Right ventricle myocardium superior (tissue), 1 donor: ENCODE measurements around the gene NFATC2. TPM values are rescaled to one million over a fixed set of nuclear protein-coding genes. Genes with fewer than 3 reads are reported as not detected.
"Not testable (repeated sequence)": the region's sequence is repeated elsewhere in the genome, so short reads cannot be mapped to it uniquely, and the experiment has no call there.

Experiments used
- ATAC-seq: fragments of 200-7000 bp; cut with Tn5 transposase; one replicate; pipeline ENCODE4 v1.9.1; 2020; ENCODE audit warnings: mild to moderate bottlenecking; ENCODE audit not compliant: poor library complexity
- DNase-seq: peaks from one replicate; pipeline ENCODE4 v3.0.0-alpha.2; 2020
- intact Hi-C: fragments of 100-400 bp; cut with DNase I; formaldehyde crosslinking; loops from one replicate; pipeline ENCODE4 v1.11.2; 2022
- total RNA-seq: library from RNA; stranded (reverse); fragmentation: NEBNext Ultra II Directional; extraction: Animal tissue kit (Norgen Biotek cat#: 25700); gene quantifications from one replicate; pipeline ENCODE4 v1.2.1, GENCODE V29; 2021
- donor health status: DM: no; HTN: yes; CAD: no; lungs with severe emphysema.

Gene NFATC2
- total RNA-seq, 1 donor from 2014 or later = 2.0 TPM

DNA sequence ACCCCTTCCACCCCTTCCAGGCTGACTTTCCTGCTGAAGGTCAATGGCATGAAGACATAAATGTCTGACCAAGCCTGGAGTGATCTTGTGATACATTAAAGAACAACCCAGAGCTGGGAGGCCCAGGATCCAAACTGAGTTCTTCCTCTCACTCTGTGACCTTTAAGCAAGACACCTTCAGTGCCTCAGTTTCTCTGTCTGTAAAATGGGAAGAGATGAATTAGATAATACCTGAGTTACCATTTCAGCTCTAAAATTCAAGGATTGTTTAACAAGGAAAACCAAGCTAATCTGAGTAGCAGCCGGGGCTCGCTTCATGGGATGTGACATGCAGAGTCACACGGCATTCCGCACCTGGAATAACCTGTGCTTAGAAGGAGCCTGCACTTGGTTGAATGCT, 7.0 kb upstream of the NFATC2 start:
- intact Hi-C loops = no loop called here
- ATAC-seq (no peak), DNase-seq (no peak)

DNA sequence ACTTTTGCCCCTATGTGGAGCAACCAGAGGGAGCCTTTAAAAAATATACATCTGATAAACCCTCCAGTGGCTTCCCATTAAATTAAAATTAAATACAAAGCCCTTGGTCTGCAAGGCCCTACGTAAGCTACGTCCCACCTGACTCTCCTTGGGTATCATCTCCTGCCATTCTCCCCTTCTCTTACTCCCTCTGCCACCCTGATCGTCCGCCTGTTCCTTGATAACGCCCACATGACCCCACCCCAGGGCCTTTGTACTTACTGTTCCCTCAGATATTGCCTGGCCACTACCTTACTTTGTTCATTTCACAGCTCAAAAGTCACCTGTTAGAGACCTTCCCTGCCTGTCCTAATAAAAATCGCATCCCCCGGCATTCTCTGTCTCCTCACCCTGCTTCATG, 5.4 kb upstream of the NFATC2 start:
- intact Hi-C loops = no loop called here
- DNase-seq = no peak
- no peak for ATAC-seq

DNA sequence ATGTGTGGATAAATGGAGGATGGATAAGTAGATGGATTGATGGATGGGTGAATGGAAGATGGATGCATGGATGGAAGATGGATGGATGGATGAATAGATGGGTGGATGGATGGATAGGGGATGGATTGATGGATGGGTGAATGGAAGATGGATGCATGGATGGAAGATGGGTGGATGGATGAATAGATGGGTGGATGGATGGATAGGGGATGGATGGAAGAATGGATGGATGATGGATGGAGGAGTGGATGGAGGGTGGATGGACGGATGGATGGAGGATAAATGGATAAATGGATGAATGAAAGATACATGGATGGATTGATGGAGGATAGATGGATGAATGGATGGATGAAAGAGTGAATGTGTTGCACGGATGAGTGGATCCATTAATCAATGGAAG, 3.0 kb upstream of the NFATC2 start:
- ATAC-seq (no peak), DNase-seq (no peak)
- intact Hi-C loops = no loop called here

DNA sequence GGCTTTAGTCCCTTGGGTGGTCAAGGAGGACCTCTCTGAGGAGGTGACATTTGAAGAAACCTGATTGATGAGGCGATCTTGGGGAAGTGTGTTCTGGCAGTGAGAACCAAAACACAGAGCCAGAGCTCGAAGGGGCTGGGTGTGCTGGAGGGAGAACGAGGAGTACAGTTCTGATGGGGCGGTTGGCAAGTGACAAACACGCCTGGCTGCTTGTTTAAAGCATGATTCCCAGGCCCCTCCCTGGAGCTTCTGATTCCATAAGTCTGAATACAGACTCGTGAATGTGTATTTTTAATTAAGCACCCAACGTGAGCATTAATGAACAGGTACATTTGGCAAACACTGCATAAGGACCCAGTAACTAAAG, 886 bp upstream of the NFATC2 start:
- ATAC-seq (no peak), DNase-seq (no peak)
- intact Hi-C loops = no loop called here

DNA sequence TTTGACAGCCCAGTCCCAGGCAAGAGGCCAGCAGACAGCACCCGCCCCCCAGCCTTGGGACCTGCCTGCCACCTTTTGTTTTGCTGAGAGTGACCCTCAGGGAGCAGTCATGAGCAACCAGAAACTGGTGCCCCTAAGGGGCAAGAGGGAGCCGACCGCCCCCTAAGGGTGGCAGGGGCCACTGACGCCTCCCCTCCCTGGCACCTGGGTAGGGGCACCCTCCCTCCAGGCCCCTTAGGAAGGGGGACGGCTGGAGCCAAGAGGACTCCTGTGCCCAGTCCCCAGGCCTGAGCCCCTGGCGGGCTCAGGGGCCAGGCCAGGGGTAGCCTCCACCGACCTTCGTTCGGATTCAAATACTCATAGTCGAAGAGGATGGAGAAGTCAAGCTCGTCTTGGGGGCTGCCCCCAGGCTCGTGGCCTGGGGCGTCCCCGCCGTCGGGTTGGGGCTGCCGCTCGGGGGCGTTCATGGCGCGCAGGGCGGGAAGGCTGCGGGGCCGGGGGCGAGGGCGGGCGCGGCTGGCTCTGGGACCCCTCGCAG, 417 bp downstream of the NFATC2 start:
- DNase-seq = no peak
- intact Hi-C loops = no loop called here
- peak; percentile 42 for ATAC-seq

DNA sequence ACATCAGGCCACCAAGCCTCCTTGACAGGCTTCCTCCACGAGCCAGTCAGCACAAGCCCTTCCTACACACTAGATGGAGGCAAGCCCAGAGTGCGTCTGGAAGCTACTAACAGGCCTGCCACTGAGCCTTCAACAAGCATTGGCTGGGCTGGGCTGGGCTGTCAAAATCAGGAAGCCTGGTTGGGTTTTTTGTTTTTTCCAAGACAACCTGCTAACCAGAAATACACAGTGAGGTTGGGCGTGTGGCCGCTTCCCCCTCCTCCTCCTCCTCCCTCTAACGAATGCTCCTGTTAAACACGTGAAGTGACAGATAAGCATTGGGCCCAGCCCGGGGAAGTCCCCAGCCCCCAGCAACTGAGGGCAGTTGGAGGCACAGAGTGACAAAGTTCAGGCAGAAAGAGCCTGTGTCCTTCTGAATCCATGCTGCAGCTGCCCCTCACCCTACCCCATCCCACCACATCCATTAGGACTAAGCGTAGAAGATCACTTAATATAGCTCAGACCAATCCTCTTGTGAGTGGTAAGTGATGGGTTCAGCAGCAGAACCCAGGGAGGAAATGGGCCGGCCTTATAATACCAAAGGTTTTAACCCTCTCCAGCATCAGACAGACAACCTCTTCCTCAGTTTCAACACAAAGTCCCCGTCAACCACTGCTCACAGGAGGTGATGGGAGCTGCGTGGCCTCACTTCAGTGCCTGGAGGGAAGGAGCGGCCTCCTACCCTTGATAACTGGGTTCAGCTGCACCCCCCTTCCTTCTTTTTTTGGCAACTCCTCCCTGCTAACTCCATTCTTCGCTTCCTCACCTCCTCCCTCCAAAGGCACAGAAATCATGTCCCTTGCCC, 1.1 kb downstream of the NFATC2 start:
- peak; percentile 84 for DNase-seq
- ATAC-seq = peak; percentile 87

DNA sequence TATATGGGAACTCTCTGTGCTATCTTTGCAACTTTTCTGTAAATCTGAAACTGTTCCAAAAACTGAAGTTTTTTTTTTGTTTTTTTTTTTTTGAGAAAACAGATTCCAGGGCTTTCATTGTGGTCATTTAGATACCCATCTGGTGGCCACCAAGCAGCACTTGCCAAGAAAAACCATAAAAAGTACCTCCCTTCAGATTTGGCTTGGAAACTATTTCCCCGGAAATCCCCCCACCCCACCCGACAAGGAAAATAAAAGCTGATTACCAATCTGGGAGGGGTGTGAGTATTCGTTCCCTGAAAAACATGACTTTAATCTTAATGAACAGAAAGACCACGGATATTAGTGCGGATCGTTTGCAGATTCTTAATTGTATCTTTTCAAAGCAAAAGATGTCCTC, 1.9 kb downstream of the NFATC2 start:
- DNase-seq (no peak), ATAC-seq (no peak)
- intact Hi-C loops = no loop called here

More for the DNA sequence above, 1.1 kb downstream of the NFATC2 start:
- intact Hi-C loops = no loop called here

DNA sequence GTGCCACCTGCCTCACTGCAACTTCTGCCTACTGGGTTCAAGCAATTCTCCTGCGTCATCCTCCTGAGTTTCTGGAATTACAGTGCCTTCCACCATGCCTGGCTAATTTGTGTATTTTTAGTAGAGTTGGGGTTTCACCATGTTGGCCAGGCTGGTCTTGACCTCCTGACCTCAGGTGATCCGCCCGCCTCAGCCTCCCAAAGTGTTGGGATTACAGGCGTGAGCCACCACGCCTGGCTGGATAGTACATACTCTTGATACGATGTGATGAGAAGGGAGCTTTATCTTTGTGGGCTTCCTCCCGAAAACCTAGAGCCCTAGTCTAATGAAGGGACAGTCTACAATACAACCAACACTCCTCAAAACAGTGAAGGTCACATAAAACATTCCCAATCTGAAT, 2.4 kb downstream of the NFATC2 start:
- DNase-seq, ATAC-seq, intact Hi-C loops: not testable (repeated sequence)

DNA sequence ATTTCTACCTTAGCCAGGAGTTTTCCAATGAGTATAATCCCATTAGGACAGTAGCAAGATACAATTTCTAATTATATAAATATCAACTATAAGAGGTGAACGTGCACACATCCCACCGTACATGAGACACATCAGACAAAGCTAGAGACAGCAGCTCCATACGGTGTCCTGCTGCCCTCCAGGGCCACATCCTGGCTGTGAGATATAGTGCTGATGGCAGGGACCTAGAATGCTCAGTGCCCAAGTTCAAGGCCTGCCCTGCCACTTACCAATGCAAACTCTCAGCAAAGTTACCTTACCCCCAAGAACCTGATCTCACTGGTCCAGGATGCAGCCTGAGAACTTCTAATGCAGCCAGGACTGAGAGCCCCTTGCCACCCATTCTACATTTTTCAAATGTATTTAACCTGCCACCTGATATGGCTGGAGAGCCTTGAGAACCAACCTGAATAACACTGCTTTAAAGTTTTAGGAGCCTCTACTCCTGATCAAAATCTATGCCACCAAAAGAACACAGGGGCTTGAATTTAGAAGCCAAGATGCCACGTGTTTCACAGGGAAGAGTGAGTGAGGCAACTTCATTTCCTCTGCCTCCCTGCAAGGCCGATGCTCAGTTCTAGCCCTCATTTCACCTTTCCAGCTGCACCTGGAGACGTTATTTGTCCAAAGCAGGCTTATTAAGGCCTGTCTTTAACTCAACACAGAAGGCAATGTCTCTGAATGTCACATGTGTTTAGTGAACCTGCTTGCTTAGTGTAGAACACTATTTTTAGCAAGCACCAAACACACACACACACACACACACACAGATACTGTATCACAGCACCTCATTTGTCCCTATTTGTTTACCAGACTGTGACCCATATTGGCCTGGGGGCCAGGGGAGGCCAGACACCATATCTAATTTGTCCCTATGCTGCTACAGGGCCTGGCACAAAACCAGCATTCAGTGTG, 6.1 kb downstream of the NFATC2 start:
- ATAC-seq (no peak), DNase-seq (no peak)
- intact Hi-C loops = no loop called here

DNA sequence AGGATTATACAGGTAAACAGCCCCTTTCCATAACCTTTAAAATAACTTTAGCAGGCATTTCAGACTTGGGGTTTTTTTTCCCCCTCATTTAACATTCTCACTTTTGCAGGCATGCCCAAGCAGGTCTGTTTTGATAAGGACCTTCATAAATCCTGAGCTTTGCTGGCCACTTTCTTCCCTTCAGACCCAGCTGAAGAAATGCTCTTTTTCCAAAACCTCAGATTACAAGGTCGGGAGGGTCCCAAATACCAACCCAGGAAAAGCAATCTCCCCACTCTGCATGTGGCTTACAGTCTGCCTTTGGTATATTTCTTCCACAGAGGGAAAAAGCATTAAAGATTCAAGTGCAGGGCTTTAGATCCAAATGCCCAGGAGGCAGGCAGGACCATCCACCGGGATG, 6.8 kb downstream of the NFATC2 start:
- intact Hi-C loops = no loop called here
- ATAC-seq = no peak
- DNase-seq = no peak

DNA sequence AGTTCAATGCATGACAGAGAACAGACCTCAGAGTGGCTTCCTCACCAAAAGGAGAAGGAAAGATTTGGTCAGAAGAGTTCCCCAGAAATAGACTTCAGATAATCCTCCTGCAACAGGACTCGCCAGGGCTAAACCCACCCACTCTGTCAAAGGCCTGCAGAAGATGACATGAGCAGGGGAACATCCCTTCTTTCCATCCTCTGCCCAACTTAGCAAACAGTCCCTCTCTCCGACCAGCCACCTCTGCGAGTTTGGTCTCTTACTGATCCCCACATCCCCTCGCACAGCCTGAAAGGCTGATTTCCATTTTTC, 7.5 kb downstream of the NFATC2 start:
- intact Hi-C loops = no loop called here
- DNase-seq = no peak
- ATAC-seq = peak; percentile 17

DNA sequence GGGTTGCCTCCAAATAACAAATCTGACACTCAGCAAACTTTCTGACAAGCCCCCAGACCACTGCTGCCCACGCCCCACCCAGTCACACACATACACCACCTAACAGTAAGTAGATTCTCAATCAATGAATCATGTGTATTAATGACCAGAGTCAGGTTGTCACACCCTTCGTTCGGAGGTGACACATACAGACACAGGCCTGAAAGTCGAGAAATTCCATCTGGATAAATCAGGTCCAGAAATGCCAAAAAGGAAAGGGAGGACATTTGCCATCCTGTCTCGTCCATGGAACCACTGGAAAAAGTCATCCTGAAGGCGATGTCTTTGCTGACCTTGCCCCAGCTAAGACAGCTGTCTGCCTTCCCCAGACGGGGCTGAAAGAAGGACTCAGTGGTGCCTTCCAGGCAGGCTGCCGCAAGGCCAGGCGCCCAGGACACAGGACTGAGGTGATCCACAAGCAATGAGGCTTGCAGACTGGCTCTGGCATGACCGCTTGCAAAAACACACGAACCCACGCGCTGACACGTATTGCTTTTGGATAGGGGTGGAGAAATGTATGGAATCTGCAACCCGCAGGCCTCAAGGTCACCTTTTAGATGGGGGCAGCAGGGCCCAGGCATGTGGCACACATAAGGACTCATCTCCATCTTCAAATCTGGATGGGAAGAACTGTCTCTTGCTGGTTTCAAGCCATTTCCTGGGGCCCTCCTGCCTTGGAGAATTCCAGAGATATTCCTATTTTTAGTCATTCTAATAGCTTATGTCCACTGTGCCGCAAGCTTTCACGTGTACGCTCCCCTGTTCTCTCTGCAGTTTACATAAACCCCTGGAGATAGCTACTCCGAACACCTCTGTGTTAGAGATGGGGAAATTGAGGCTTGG, 9.0 kb downstream of the NFATC2 start:
- intact Hi-C loops = no loop called here
- no peak for DNase-seq
- ATAC-seq = no peak

DNA sequence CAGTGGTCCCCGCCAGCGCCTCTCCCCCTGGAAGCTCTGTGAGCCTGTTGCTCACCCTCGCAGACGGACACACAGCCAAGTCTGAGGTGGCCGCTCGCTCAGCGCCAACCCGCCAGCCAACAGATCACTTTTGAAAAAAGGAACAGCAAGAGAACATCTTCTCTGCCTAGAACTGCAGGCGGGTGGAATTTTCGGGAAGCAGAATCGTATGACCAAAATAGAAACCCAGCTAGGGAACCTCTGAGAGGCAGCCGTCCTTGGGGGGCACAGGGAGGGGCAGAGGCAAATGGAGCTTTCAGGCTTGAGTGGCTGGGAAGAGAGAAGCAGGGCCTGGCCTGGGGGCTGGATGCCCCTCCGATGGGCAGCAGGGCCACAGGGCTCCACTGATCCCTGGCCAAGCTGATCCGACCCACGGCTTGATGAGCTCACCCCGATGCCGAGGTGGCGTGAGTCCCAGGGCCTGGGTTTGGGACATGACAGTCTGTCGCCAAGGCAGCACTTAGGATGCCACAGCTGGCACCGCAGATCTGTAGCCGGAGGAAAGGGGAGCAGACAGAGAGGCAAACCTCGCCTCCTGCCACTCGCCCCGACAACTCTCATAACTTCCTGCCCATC, 9.8 kb downstream of the NFATC2 start:
- intact Hi-C loops = no loop called here
- DNase-seq (peak; percentile 72), ATAC-seq (peak; percentile 74)

DNA sequence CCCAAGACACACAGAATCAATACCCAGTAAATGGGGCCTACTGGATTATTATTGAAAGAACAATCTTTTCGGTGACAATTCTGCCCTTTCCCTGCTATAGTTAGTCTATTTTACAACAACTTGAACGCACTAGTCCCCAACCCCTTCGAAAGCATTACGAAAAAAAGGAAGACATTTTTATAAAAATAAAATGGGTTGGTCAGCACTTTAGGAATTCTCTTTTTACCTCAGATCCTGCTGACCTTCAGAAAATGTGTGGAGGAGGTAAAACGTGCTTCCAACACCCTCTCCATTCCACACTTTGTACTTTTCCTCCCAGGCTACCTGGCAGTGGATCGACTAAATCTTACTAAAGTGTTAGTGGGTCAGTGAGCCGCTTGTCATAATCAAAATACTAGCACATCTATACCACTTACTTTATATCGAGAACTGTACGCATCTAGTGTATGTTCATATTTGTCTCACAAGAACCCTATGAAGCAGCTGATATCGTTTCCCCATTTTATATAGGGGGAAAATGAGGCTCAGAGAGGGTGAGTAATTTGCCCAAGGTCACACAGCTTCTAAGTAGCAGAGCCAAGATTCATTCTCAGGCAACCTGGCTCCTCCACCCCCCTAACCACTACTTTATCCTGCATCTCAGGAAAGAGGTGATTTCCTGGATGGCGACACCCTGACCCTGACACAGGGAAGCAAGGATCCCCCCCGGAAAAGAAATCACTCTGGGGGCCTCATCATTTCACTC, 10.6 kb downstream of the NFATC2 start:
- DNase-seq (no peak), ATAC-seq (no peak)
- intact Hi-C loops = no loop called here

DNA sequence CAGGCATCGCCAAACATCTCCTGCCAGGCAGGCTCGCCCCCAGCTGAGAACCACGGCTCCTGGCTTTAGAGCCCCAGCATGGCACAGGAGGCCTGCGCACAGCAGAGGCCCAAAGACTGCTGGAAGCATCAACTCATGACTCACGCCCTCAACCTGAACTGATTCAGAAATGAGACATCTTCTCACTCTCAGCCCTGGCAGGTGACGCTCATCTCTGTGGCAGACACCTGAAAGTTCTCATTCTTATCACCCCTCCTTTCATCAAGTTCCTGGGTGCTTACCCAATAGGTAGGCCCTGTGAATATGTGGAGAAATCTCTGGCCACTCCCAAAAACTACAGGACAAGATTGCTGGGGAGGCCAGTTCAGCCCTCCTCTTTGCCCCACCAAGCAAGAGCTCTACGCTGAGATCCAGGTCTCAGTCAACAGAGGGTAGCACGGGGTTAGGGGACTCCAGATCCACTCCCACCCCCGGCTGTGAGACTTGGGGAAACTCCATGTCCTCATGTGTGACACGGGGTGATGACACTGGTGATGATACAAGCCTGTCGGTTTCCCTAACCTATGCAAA, 11.3 kb downstream of the NFATC2 start:
- intact Hi-C loops = no loop called here
- no peak for DNase-seq
- no peak for ATAC-seq

DNA sequence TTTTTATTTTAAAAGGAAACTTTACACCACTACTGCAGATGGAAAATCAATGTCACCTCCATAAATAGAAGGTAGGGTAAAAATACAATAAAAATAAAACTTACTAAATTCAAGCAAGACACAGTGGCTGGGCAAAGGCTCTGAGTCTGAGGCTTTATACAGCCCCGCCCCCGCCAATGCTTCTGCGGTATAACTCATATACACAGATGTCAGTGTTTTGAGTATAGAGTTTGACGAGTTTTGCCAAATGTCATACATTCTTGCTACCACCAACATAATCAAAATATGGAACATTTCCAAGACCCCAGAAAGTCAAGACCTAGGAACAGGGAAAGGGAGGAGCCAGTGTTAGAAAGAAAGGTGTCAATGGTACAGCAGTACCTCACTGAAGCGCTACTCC, 12.8 kb downstream of the NFATC2 start:
- DNase-seq (no peak), ATAC-seq (no peak)
- intact Hi-C loops = no loop called here

DNA sequence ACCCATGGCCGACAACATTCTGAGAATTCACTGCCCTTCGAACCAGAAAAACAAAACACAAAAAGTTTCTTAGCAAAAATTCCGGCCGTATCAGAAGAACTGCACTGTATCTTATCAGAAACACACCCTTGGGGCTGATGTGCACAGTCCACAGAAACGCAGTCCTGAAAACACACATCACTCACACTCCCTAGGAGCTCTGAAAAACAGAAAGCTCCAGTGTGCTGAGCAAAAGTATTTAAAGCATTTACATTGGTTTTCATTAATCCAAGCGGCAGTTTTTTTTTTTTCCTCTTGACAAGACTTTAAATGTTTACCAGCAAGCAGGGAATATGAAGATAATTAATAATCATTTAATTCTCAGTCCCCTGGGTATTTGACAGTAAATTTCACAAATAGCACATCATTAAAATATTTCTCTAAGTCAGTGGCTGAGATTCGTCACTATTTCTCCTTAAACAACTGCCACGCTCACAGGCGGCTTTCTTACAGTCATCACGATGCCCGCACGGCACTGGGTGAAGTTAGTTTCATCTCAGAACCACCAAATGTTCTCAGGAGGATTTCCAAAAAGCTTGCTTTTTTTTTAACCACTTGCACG, 13.3 kb downstream of the NFATC2 start:
- intact Hi-C loops = no loop called here
- DNase-seq = no peak
- no peak for ATAC-seq
